GM20431 (cell line): ENCODE measurements around the gene SMAD7.

Source experiments
- in situ Hi-C: fragments of 300-500 bp; cut with MseI, MboI; formaldehyde crosslinking; loops from one replicate; pipeline ENCODE4 v1.15.0; 2020; ENCODE audit warnings: low sequenced_read_pairs; ENCODE audit not compliant: unreplicated experiment

The SMAD7 gene

GRCh38 chr18:48933578-48934414 is 17.0 kb downstream of the SMAD7 start:
- in situ Hi-C loops: no loop called here

- in situ Hi-C loops: no loop called here
Measured at GRCh38 chr18:48932822-48933510, 17.8 kb downstream of the SMAD7 start.

- in situ Hi-C loops: no loop called here
Measured at GRCh38 chr18:48932462-48932818, 18.3 kb downstream of the SMAD7 start.

GRCh38 chr18:48931680-48932461 is 18.9 kb downstream of the SMAD7 start:
- in situ Hi-C loops: no loop called here

GRCh38 chr18:48930926-48931325 is 19.8 kb downstream of the SMAD7 start:
- in situ Hi-C loops: no loop called here

GRCh38 chr18:48929941-48930713 is 20.6 kb downstream of the SMAD7 start:
- in situ Hi-C loops: no loop called here

- in situ Hi-C loops: no loop called here
Measured at GRCh38 chr18:48929212-48929612, 21.6 kb downstream of the SMAD7 start.

GRCh38 chr18:48928787-48929186 is 22.0 kb downstream of the SMAD7 start:
- in situ Hi-C loops: no loop called here

- in situ Hi-C loops: no loop called here
Measured at GRCh38 chr18:48927286-48928080, 23.3 kb downstream of the SMAD7 start.

- in situ Hi-C loops: no loop called here
Measured at GRCh38 chr18:48926420-48926857, 24.3 kb downstream of the SMAD7 start.

- in situ Hi-C loops: no loop called here
Measured at GRCh38 chr18:48925491-48925780, 25.3 kb downstream of the SMAD7 start.

- in situ Hi-C loops: no loop called here
Measured at GRCh38 chr18:48924630-48925490, 25.9 kb downstream of the SMAD7 start.

GRCh38 chr18:48923746-48924629 is 26.8 kb downstream of the SMAD7 start:
- in situ Hi-C loops: no loop called here

GRCh38 chr18:48922801-48923730 is 27.7 kb downstream of the SMAD7 start:
- in situ Hi-C loops: no loop called here

GRCh38 chr18:48922226-48922800 is 28.5 kb downstream of the SMAD7 start:
- in situ Hi-C loops: no loop called here
